ENCODE data around the gene VAT1L. TPM values are rescaled to one million over a fixed set of nuclear protein-coding genes. Genes with fewer than 3 reads are reported as not detected.

Gene VAT1L
- total RNA-seq, 2 donors from 2014 or later, result 0.53 to 4.1 TPM

- no peaks in the 10 kb centered on the region for H3K9me3 ChIP-seq (ENCODE audit: control insufficient read depth, low read length)
- no peaks in the 10 kb centered on the region for H3K36me3 ChIP-seq (ENCODE audit: control insufficient read depth, insufficient read depth, low read length)
- no peak overlapping the region for H3K27ac ChIP-seq (ENCODE audit: low read depth, low read length)
- H3K27ac Mint-ChIP-seq, result no peak overlapping the region
- H3K4me1 ChIP-seq (ENCODE audit: control insufficient read depth, insufficient read depth, low read length), result no peaks in the 10 kb centered on the region
- no peaks in the 10 kb centered on the region for H3K9me3 Mint-ChIP-seq
- H3K9ac ChIP-seq (ENCODE audit: extremely low read depth, low read length, poor library complexity, severe bottlenecking), result no peak overlapping the region
- no peaks in the 10 kb centered on the region for H3K27me3 ChIP-seq (ENCODE audit: control insufficient read depth, insufficient read depth, low read length, poor library complexity, severe bottlenecking)
- H3K4me1 Mint-ChIP-seq, result no peaks in the 10 kb centered on the region
- H3K4me3 Mint-ChIP-seq, result no peak overlapping the region
- no peak overlapping the region for H3K4me3 ChIP-seq (ENCODE audit: low read length)
- peaks cover 5% of the 10 kb centered on the region for H3K27me3 Mint-ChIP-seq (ENCODE audit: insufficient read depth)
- 93 to 100% methylated on average over 2 to 5 of the region's 5 CpGs for WGBS, 2 experiments (ENCODE audit: insufficient coverage in 1 of 2, insufficient read length in 1 of 2)
- H3K36me3 Mint-ChIP-seq (ENCODE audit: low read depth), result no peaks in the 10 kb centered on the region
- TF ChIP-seq, protein P1, sequence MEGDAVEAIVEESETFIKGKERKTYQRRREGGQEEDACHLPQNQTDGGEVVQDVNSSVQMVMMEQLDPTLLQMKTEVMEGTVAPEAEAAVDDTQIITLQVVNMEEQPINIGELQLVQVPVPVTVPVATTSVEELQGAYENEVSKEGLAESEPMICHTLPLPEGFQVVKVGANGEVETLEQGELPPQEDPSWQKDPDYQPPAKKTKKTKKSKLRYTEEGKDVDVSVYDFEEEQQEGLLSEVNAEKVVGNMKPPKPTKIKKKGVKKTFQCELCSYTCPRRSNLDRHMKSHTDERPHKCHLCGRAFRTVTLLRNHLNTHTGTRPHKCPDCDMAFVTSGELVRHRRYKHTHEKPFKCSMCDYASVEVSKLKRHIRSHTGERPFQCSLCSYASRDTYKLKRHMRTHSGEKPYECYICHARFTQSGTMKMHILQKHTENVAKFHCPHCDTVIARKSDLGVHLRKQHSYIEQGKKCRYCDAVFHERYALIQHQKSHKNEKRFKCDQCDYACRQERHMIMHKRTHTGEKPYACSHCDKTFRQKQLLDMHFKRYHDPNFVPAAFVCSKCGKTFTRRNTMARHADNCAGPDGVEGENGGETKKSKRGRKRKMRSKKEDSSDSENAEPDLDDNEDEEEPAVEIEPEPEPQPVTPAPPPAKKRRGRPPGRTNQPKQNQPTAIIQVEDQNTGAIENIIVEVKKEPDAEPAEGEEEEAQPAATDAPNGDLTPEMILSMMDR (conservative IDR thresholded peaks at IDR 0.05), result no peak
- no peak for DNase-seq
Measured at GRCh38 chr16:78024159-78024558, 235.8 kb downstream of the VAT1L start.

- H3K4me3 ChIP-seq (ENCODE audit: low read length), result no peak overlapping the region
- no peaks in the 10 kb centered on the region for H3K4me1 Mint-ChIP-seq
- no peak overlapping the region for H3K4me3 Mint-ChIP-seq
- H3K9me3 ChIP-seq (ENCODE audit: control insufficient read depth, low read length), result no peaks in the 10 kb centered on the region
- no peaks in the 10 kb centered on the region for H3K27me3 ChIP-seq (ENCODE audit: control insufficient read depth, insufficient read depth, low read length, poor library complexity, severe bottlenecking)
- H3K27me3 Mint-ChIP-seq (ENCODE audit: insufficient read depth), result peaks cover 3% of the 10 kb centered on the region
- no peak overlapping the region for H3K27ac Mint-ChIP-seq
- H3K36me3 Mint-ChIP-seq (ENCODE audit: low read depth), result no peaks in the 10 kb centered on the region
- no peak overlapping the region for H3K9ac ChIP-seq (ENCODE audit: extremely low read depth, low read length, poor library complexity, severe bottlenecking)
- no peak for DNase-seq
- no peaks in the 10 kb centered on the region for H3K36me3 ChIP-seq (ENCODE audit: control insufficient read depth, insufficient read depth, low read length)
- H3K9me3 Mint-ChIP-seq, result no peaks in the 10 kb centered on the region
- H3K27ac ChIP-seq (ENCODE audit: low read depth, low read length), result no peak overlapping the region
- TF ChIP-seq, protein P1 (conservative IDR thresholded peaks at IDR 0.05), result no peak
- 94 to 100% methylated on average over 1 of the region's 1 CpG for WGBS, 2 experiments (ENCODE audit: insufficient coverage in 1 of 2, insufficient read length in 1 of 2)
- no peaks in the 10 kb centered on the region for H3K4me1 ChIP-seq (ENCODE audit: control insufficient read depth, insufficient read depth, low read length)
Measured at GRCh38 chr16:78025631-78026030, 237.3 kb downstream of the VAT1L start.

DNA sequence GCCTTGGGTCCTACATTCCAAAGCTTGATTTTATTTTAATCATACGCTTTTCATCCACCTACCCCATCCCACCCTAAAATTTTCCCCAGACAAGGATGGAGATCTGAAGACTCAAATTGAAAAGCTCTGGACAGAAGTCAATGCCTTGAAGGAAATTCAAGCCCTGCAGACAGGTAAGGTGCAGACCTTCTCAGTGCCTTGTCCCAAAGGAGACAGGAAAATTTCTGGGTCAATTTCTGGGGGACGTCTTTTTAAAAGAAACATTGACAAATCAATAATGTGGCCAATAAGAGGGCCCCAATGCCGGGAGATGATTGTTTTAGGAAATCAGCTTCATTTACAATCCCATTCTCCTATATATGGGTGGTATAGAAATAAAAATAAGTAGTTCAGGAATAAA lies 239.7 kb downstream of the VAT1L start:
- H3K4me1 ChIP-seq (ENCODE audit: control insufficient read depth, insufficient read depth, low read length), result no peaks in the 10 kb centered on the region
- Mint-ChIP-seq H3K4me1 (no peaks in the 10 kb centered on the region), H3K9me3 (no peaks in the 10 kb centered on the region), H3K4me3 (no peak overlapping the region), H3K36me3 (ENCODE audit: low read depth) (no peaks in the 10 kb centered on the region), H3K27ac (no peak overlapping the region), H3K27me3 (ENCODE audit: insufficient read depth) (peaks cover 3% of the 10 kb centered on the region)
- no peak overlapping the region for H3K27ac ChIP-seq (ENCODE audit: low read depth, low read length)
- H3K9me3 ChIP-seq (ENCODE audit: control insufficient read depth, low read length), result no peaks in the 10 kb centered on the region
- H3K4me3 ChIP-seq (ENCODE audit: low read length), result no peak overlapping the region
- TF ChIP-seq, protein P1 (conservative IDR thresholded peaks at IDR 0.05), result no peak
- DNase-seq, result no peak
- WGBS, 2 experiments (ENCODE audit: insufficient coverage in 1 of 2, insufficient read length in 1 of 2), result 70 to 100% methylated on average over 1 to 2 of the region's 3 CpGs
- H3K27me3 ChIP-seq (ENCODE audit: control insufficient read depth, insufficient read depth, low read length, poor library complexity, severe bottlenecking), result no peaks in the 10 kb centered on the region
- no peak overlapping the region for H3K9ac ChIP-seq (ENCODE audit: extremely low read depth, low read length, poor library complexity, severe bottlenecking)
- H3K36me3 ChIP-seq (ENCODE audit: control insufficient read depth, insufficient read depth, low read length), result no peaks in the 10 kb centered on the region

Other genes starting within 250 kb of the VAT1L start
- 10 to 100 TPM in 1 of 2 donors, 1 to 10 TPM in 1; 6.1 to 10.9 TPM for gene NUDT7, start 66.0 kb upstream of the VAT1L start, total RNA-seq
- gene CLEC3A, start 234.0 kb downstream of the VAT1L start, total RNA-seq, result not detected

Data from endodermal cell (in vitro differentiated cells).